Anterior cingulate cortex (tissue), 58 donors: ENCODE measurements around the gene SLK.

Experiments used
- DNase-seq, 58 donors: peaks; one replicate each; lab custom pipeline; 2025; lab: John Stamatoyannopoulos, UW

The SLK gene

GRCh38 chr10:103966671-103967447 lies at the start of gene SLK:
SLK (plus strand) TSS chr10:103967140; CDS start chr10:103967746, 606 bp downstream.
- peak; percentile 16 to 87 (median 74) for DNase-seq

DNA sequence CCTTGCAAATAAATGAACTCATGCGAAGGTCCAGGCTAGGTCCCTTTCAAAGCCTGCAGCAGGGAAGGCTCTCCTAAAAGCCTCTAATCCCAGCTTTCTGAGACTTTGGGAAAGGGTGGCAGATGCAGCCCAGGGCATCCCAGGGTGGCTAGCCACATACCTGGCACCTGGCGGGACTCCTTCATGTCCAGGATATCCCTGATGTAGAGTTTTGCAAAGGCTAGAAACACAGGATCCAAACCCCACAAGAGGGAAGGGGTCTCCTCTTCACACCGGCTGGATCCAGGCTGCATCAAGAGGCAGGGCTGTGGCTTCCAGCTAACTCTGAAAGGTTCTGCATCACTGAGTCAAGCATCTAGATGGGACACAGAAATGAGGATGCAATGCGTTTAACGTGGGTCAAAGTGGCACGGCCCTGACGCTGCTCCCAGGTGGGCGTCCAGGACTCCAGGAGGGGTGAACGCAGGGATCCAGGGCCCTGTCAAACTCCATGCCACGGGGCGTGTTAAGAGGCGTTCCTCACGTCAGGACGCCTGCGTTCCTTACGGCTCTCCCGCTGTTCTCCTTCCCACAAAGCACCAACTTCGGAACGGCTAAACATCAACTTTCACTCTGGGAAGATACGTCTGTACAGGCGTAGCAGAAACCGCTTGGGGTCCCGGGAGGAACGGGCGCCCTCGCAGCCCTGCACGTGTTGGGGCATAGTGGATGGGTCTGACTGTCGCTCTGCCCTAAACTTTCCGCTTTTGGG lies 49.5 kb upstream of the SLK start:
- DNase-seq, result peak in 32 of 58 donors; percentile 17 to 77 (median 57)

DNA sequence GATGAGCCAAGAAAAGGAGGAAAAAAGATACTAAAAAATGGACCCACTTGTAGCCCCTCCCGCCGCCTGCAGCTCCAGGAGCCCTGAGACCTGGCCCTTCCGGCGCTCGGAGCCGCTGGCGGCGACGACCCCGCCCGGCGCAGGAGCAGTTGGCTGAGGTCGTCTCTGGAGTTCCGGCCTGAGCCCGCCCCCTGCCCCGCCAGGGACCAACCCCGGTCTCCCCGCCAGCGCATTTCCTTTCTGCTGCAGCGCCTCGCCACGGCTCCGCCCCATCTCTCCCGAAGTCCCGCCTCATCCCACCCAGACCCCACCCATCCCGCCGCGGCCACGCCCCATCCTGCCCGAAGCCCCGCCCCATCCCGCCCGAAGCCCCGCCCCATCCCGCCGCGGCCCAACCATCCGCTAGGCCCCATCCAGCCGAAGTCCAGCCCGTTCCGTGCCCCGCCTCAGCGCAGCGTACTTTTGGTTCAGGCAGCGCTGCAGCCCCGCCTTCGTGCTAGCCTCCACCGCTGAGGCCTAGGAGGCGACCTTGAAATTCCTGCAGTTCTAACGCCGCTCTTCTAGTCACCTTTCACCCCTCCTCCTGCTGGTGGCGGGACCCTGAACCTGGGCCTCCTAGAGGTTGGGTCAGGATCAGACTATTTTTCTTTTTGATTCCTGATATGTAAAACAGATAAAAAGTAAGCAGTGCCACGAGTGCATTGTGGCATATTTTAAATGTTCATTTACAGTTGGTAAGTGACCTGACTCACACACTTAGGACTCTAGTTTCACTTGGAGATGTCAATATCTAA lies 48.7 kb upstream of the SLK start, which contains the start of gene STN1:
TSS of gene STN1 (minus strand) at position 132 of the 794 bp plus-strand sequence. CDS start 590 bp downstream, outside the sequence.
- peak; percentile 51 to 100 (median 96) for DNase-seq

GRCh38 chr10:103919648-103920025 lies 47.3 kb upstream of the SLK start:
- DNase-seq, result no peak

DNA sequence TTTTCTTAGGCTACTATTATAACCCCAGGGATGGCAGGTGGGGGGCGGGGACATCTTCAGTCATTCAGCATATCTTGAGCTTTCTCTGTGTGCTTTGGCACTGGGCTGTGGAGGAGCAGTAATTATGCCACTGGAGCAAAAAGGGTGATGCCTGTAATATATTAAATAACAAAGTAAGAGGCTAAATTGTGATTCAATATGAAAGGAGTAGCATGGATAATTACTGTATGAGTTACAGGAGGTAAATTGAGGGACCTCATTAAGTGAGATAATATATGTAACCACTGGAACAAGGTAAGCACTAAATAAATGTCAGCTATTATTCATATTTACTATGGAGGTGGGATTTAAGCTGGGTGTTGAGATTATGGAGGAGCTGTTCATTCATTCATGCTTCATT lies 45.7 kb upstream of the SLK start:
- DNase-seq, result no peak

GRCh38 chr10:103921750-103922195 lies 45.2 kb upstream of the SLK start:
- DNase-seq, result peak in 24 of 58 donors; percentile 2 to 60 (median 25)

DNA sequence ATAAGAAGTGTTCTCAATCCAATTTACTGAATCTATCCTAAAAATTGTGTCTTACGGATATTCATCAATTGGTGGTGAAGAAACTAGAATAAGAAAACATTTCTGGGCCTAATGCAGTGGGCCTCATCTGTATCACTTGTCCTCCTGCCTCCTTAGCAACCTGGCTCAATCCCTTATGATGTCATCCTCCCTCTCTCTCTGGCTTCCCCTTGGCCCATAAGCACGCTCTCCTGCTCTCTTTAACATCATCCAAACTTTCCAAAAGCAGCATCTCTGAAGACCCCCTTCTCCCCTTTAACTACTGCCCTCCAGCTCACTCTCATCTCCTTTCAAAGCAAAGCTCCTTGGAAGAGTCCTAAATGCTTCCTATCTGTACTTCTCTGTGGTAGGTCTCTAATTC lies 44.3 kb upstream of the SLK start:
- DNase-seq, result no peak

DNA sequence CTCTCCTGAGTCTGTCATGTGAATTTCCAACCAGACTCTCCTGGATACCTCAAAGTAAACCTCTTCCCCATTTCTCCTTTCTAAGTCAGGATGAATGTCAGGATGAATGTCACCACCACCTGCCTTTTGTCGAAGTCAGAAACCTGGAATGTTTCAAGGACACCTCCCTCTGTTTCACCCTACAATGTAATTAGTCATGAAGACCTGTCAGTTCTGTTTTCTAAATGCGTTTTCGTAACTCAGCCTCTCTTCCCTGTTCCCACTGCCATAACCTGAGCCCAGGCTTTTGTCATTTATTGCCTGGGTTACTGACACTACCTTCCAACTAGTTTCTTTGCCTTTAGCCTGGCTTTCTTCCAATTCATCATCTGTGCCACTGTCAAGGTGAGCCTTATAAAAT lies 43.4 kb upstream of the SLK start:
- DNase-seq, result no peak

DNA sequence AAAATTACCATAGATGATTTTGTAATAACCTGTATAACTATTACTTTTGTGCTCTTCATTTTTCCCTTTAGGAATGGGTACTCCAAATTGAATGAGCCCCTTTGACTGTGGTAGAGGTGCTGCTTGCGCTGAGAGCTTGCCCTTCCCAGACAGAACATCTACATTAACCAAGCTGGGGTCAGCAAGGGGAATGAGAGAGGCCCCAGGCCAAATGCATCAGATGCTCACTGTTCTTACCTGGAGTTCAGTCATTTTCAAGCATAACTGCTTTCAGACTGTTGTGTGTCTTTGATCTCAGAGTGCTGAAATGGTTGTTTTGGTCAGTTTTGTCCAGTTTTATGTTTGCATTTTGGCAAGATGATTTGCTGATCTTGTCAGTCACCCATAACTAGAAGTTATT lies 41.3 kb upstream of the SLK start:
- DNase-seq, result no peak

- DNase-seq, result no peak
These were observed 40.1 kb upstream of the SLK start for GRCh38 chr10:103926722-103927319.

GRCh38 chr10:103928784-103929183 lies 38.2 kb upstream of the SLK start:
- DNase-seq, result no peak

GRCh38 chr10:103929381-103929921 lies 37.5 kb upstream of the SLK start:
- DNase-seq, result no peak

GRCh38 chr10:103930449-103930848 lies 36.5 kb upstream of the SLK start:
- DNase-seq, result no peak

- DNase-seq, result no peak
These were observed 36.1 kb upstream of the SLK start for GRCh38 chr10:103930881-103931280.

- no peak for DNase-seq
These were observed 35.3 kb upstream of the SLK start for GRCh38 chr10:103931603-103932002.

- no peak for DNase-seq
These were observed 34.7 kb upstream of the SLK start for GRCh38 chr10:103932271-103932670.

DNA sequence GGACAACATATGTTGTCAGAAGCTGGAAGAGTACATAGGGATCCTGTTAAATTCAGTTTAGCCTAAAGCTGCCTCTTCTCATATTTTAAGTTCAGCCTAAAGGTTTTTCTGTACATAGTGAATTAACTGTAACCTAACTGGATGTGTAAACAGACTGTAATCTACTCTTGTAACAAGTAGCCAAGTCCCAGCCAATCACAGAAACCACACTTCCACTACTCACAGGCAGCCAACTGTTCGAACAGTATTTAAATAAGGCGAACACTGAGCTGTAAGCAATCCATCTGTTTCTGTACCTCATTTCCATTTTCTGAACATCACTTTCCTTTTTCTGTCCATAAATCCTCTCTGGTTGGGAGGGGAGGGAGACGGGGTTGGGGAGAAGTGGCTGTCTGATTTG lies 34.0 kb upstream of the SLK start:
- DNase-seq, result peak in 4 of 58 donors; percentile 5 to 24 (median 20)

- peak in 50 of 58 donors; percentile 13 to 83 (median 50) for DNase-seq
These were observed 33.3 kb upstream of the SLK start for GRCh38 chr10:103933557-103934121.

GRCh38 chr10:103934308-103934707 lies 32.6 kb upstream of the SLK start:
- DNase-seq, result no peak

GRCh38 chr10:103936022-103936421 lies 30.9 kb upstream of the SLK start:
- DNase-seq, result peak in 33 of 58 donors; percentile 3 to 70 (median 31)
